Astrocyte of the hippocampus (primary cell): Measurements from ENCODE around the gene LRRC59.
"Not testable (repeated sequence)": the region's sequence is repeated elsewhere in the genome, so short reads cannot be mapped to it uniquely, and the experiment has no call there.

ENCODE experiments used
- DNase-seq: peaks from one replicate; pipeline ENCODE4 v3.0.0; 2011; ENCODE audit warnings: low read depth, low spot score

LRRC59 gene

DNA sequence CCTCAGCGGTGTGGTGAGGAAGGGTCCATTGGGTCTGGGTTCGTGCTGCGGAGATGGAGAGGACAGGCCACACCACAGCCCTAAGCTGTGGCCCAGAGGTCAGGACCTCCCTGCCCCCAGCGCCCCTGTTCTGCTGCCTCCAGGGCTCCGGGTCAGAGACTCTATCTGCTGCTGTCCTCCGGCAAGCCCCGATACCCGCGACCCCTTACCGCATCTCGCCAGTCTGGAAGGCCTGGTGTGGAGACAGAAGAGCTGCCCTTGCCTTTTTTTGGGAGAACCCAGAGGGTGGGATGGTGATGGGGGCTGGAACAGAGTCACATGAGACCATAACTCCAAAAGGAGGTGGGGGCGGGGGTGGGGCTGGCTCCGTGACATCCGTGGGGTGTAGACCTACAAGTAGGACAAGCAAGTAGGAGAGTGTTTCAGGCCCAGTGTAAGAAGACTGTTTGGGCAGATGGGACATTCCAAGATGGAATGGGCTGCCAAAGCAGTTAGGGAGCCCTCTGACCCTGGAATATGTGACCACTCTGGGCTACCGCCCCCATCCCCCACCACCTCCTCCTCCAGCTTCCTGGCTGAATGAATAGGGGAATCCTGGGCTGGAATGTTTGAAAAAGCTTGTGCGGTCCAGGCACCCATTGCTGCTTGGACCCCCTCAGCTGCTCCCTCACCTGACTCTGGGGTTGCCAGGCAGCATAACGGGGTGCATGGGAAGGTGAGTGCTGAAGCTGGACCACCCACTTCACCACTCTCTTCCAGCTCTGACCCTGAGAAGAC lies 50.0 kb downstream of the LRRC59 start:
- no peak for DNase-seq

DNA sequence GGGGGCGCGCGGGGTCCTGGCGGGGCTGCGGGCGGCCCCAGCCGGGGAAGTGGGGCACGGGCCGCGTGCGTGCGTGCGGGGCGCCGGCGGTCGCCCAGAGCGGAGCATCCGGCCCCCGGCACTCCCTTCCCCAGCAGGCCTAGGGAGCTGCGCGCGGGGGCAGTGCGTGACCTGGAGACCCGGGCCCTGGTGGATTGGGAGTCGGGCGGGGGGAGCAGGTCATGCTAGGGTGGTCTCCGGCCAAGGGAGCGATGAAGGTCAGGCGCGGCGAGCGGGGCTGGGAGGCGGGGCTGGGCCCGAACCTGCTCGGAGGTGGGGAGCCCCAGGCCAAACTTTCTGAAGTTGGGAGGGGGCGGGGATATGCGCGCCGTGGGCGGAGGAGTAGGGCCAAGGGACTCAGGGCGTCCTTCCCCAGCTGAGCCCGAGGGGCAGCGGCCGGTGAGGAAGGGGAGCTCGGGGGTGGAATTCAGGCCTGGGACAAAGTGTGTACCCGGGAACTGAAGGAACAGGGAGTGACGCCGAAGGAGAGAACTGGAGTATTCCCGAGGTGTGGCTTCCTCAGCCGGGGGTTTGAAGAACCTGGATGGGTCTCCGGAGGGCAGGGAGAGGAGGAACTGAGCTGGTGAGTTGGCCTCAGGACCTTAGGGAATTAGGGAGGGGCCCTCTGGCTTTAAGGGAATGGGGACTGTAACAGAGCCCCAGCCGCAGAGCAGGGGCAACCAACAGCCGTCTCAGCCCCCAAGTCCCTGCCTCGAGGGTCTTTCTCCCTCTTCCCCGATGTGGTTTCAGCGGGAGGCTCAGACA lies 50.8 kb downstream of the LRRC59 start:
- peak; percentile 51 for DNase-seq

DNA sequence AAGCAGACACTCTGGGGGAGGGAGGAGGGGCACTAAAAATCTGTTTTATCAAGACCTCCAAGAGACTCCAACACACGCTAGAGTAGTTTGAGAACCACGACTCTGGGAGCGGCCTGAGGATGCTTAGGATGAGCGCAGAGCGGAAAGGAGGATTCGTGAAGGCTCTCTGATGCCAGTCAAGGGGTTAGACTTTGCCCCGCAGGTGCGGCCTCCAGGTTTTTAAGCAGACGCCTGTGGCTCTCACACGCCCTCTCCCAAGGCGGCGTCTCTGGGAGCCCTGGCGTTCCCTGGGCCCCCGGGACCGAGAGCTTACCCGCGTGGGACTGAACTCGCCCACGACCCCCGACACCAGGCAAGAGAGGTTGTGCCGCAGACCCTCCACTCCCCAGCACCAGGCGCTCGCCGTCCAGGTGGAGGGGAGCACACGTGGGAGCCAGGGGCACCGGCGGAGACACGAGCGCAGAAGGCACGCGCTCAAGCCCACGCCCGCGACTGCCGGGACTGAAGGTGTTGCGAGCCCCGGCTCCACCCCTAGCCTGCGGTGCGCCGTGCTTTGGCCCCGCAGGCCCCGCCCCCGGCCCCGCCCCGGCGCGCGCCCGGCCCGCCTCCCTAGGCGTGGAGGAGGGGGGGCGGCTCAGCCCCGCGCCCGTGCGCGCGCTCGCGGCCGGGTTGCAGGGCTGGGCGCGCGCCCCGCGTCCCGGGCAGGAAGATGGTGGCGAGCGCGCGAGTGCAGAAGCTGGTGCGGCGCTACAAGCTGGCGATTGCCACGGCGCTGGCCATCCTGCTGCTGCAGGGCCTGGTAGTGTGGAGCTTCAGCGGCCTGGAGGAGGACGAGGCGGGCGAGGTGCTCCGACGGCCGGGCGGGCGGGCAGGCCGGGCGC lies 51.7 kb downstream of the LRRC59 start, which contains the start of gene XYLT2:
XYLT2 (plus strand) TSS at position 695 of the 881 bp plus-strand sequence; CDS start at position 710, 15 bp downstream.
- DNase-seq: peak; percentile 96

DNA sequence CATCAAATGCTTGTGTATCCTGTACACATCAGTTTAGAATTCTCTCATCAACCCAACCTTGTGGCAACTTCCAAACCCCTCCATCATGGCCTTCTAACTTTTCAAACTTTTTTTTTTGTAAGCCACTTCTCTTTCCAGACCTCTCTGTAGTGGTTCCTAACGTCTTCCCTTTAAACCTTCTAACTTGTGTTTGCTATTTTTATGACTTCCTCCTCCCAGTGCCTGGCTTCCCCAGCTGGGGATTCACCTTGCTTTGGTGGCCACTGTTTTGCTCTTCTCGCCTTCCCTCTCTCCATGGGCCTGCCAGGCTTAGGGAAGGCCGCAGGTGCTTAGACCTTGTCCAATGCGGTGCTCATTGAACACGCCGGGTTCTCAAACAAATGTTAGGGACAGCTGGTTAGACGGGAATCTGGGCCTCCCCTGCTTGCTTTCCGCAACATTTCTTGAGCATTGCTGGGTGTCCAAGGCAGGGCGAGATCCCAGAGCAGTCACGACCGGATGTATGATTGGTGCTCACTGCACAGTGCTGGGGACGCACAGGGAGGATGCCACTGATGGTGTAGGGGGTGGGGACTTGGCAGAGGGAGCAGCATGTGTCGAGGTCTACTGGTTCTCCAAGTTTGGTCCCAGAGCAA lies 52.5 kb downstream of the LRRC59 start:
- DNase-seq: no peak

DNA sequence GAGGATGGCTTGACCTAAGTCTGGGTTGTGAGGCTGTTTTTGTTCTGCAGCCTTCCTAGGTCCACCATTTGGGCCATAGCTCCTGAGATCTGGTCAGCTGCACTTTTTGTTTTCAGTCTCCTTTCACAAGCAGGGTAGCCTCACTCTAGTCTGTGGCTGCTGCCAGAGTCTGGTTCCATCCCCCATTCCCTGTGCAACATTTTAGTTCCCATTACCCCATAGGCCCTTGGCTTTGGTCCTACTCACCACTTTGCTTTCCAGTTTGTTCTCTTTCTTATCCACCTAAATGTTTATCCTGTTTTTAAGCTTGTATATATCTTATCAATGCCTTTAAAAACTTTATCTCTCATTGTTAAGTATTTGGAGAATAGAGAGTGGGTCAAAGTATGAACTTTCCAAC lies 57.9 kb downstream of the LRRC59 start:
- DNase-seq: no peak

DNA sequence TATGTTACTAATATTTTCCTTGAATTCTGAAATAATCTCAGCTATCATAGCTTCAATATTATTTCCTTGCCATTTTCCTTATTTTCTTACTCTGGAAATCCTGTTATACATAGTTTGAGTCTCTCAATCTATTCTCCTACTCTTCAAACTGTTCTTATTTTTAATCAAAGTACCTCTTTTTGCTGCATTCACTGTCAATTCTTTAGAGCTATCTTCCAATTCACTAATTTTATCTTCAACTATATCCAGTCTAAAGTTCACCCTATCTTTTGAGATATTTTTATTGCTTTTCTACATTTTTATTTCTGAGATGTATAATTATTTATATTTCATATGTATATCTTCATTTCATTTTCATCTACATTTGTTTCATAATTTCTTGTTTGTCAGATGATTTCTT lies 58.7 kb downstream of the LRRC59 start:
- DNase-seq: no peak

DNA sequence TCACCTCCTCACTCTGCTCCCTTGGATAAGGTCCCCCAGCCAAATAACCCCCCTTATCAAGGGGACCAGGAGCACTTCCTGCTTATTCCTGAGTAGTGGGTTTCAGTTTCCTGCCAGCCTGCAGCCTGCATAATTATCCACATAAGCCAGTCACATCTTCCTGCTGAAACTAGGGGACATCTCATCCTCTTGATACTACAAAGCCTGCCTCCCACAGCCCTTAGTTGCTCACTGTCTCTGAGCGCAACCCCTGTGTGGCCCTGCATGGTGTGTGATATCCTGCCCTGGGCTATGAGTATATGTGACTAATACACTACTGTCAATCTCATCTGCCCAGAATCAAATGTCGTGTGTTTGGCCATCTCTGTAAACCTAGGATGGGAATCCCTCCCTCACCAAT lies 59.4 kb downstream of the LRRC59 start:
- no peak for DNase-seq

DNA sequence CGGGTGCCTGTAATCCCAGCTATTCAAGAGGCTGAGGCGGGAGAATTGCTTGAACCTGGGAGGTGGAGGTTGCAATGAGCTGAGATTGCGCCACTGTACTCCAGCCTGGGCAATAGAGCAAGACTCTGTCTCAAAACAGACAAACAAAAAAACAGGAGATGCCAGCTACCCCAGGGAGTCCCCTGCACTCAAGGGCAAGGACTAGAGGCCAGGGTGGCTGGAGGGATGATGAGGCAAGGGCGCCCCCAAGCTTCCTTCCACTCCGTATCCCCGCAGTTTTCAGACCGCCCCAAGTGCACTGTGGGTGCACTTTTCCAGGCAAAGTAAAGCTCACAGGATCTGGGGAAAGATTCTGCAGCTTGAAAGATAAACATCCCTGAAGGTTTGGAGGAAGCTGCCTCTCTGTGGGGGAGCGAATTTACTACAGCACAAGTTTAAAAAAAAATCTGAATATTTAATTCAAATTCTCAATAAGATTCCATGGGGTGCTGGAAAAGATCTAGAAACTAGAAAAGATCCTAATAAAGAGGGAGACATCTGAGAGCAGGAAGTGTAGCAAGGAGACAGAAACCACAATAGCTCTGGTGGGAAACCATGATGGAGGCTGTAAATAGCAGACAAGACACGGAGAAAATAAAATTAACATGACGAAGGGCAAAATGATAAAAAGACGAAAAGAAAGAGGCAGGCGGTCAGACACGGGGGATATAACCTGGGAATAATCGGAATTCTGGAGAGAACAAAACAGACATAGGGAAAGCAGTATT lies 63.8 kb downstream of the LRRC59 start:
- not testable (repeated sequence) for DNase-seq

DNA sequence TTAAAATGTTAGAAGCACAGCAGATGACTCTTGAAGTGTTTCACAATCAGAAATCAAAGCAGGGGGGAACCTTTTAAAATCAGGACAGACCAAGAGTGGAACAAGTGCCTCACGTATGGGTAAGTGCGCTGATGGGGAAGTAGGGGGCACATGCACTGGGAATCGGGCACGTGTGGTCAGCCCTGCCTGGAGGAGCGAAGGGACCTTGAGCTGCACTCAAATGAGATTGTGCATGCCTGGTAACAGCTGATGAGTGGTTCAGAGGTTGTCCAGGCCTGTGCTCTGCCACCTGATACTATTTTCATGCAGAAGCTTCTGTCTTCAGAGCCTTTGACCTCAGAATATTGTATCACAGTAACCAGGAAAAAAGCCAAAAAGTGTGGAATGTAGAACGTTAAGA lies 65.1 kb downstream of the LRRC59 start:
- DNase-seq: no peak
